Ishikawa (cell line): ENCODE measurements around the gene VDR.

ENCODE experiments used
- CEBPB ChIP-seq: IDR thresholded peaks from 2 replicates; pipeline ENCODE4 v1.6.1; 2012
- CREB1 ChIP-seq: IDR thresholded peaks from 2 replicates; pipeline ENCODE4 v1.6.1; 2012; ENCODE audit warnings: low read depth
- EGR1 ChIP-seq: IDR thresholded peaks from 2 replicates; pipeline ENCODE4 v1.6.1; 2012
- EP300 ChIP-seq: IDR thresholded peaks from 2 replicates; pipeline ENCODE4 v1.6.1; 2012; ENCODE audit warnings: borderline replicate concordance
- FOXM1 ChIP-seq: IDR thresholded peaks from 2 replicates; pipeline ENCODE4 v1.6.1; 2012; ENCODE audit warnings: low read depth, borderline replicate concordance
- NFIC ChIP-seq: IDR thresholded peaks from 2 replicates; pipeline ENCODE4 v1.6.1; 2012
- RAD21 ChIP-seq: IDR thresholded peaks from 2 replicates; pipeline ENCODE4 v1.6.1; 2012; ENCODE audit warnings: low read depth
- REST ChIP-seq: IDR thresholded peaks from 2 replicates; pipeline ENCODE4 v1.6.1; 2012; ENCODE audit warnings: low read depth, mild to moderate bottlenecking
- TAF1 ChIP-seq: IDR thresholded peaks from 2 replicates; pipeline ENCODE4 v1.6.1; 2012; ENCODE audit warnings: low read depth, mild to moderate bottlenecking
- TCF12 ChIP-seq: IDR thresholded peaks from 2 replicates; pipeline ENCODE4 v1.6.1; 2012; ENCODE audit warnings: low read depth
- TEAD4 ChIP-seq: IDR thresholded peaks from 2 replicates; pipeline ENCODE4 v1.6.1; 2012
- USF1 ChIP-seq: IDR thresholded peaks from 2 replicates; pipeline ENCODE4 v1.6.1; 2012
- YY1 ChIP-seq: IDR thresholded peaks from 2 replicates; pipeline ENCODE4 v1.6.1; 2012; ENCODE audit warnings: low read depth
- ZBTB7A ChIP-seq: IDR thresholded peaks from 2 replicates; pipeline ENCODE4 v1.6.1; 2012; ENCODE audit warnings: low read depth
- TF ChIP-seq, protein P1 (sequence below): IDR thresholded peaks from 2 replicates; pipeline ENCODE4 v1.6.1; 2012

Gene VDR

DNA sequence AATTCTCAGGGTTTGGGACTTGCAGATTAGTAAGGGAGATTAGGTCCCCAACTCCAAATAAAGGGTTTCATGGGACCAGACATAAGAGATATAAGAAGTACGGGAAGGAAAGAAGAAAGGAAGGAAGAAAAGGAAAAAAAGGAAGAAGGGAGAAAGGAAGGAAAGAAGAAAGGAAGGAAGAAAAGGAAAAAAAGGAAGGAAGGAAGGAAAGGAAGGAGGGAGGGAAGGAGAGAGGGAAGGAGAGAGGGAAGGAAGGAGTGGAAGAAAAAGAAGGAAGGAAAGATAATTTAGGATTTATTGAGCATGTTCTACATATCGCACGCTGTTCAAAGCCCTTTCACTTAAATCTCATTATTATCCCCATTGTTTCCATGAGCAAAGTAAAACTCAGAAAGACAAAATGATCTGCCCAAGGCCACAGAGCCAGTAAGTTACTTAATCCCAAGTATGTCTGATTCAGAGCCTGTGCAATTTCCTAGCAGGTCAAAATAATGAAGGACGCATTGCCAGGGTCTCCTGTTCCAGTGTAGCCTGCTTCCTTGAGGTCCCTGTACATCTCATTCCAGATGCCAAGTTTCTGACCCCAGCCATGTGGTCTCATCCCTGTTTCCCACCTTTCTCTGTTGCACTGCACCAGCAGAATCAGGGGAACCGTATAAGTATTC lies 81.2 kb downstream of the VDR start:
- TF ChIP-seq, protein P1, sequence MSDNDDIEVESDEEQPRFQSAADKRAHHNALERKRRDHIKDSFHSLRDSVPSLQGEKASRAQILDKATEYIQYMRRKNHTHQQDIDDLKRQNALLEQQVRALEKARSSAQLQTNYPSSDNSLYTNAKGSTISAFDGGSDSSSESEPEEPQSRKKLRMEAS = no peak

- no peak for TF ChIP-seq TCF12
- no peak for TF ChIP-seq YY1
- no peak for TF ChIP-seq EGR1
- peak; percentile 38; the same call in 1 of the 2 replicates for TF ChIP-seq CEBPB
- TF ChIP-seq, protein P1 = no peak
- no peak for TF ChIP-seq EP300
Observed at GRCh38 chr12:47822863-47823262, 81.9 kb downstream of the VDR start.

DNA sequence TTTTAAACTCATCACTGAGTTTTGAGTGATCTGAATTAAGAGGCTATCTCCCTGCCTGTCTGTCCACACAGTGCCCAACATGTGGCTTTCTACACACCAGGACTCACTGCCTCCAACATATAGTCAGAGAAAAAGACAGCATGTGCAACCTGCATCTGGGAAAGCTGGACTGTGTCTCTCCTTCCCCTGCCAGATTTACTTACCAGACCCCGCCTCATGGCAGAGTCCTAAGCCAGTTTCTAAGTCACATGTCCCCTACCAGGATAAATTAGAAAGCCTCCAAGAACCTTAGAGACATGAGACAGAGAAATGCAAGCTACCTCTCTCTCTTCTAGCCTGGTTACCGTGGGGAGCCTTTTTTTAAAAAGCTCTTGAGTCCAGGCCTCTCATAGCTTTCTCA lies 82.4 kb downstream of the VDR start:
- TF ChIP-seq, protein P1 = 0 out of 2 replicates have a peak, but pooled peaks have one; percentile 30
- no peak for TF ChIP-seq TAF1

- TF ChIP-seq TEAD4 = no peak
- TF ChIP-seq TCF12 = no peak
- no peak for TF ChIP-seq EGR1
- TF ChIP-seq CEBPB = no peak
- TF ChIP-seq, protein P1 = no peak
- no peak for TF ChIP-seq USF1
- no peak for TF ChIP-seq NFIC
Observed at GRCh38 chr12:47821346-47821706, 83.5 kb downstream of the VDR start.

GRCh38 chr12:47820631-47821345 lies 84.0 kb downstream of the VDR start:
- peak; percentile 96 for TF ChIP-seq TCF12
- TF ChIP-seq CEBPB = peak; percentile 64
- TF ChIP-seq NFIC = peak; percentile 89
- TF ChIP-seq TAF1 = no peak
- TF ChIP-seq TEAD4 = peak; percentile 99
- peak; percentile 60; the same call in 1 of the 2 replicates for TF ChIP-seq ZBTB7A
- peak; percentile 92 for TF ChIP-seq FOXM1
- TF ChIP-seq EP300 = peak; percentile 97
- TF ChIP-seq EGR1 = no peak
- TF ChIP-seq USF1 = peak; percentile 34
- TF ChIP-seq CREB1 = no peak; the same call in 1 of the 2 replicates
- TF ChIP-seq, protein P1 = peak; percentile 11; the same call in 1 of the 2 replicates
- TF ChIP-seq YY1 = no peak
- peak; percentile 26; the same call in 1 of the 2 replicates for TF ChIP-seq RAD21
- TF ChIP-seq REST = no peak

GRCh38 chr12:47819896-47820630 lies 84.7 kb downstream of the VDR start, which contains the start of gene HDAC7:
Gene HDAC7 (minus strand): TSS chr12:47819903. CDS start chr12:47819785, 118 bp downstream.
- peak; percentile 22; the same call in 1 of the 2 replicates for TF ChIP-seq ZBTB7A
- peak; percentile 36; the same call in 1 of the 2 replicates for TF ChIP-seq TCF12
- TF ChIP-seq NFIC = peak; percentile 60; the same call in 1 of the 2 replicates
- TF ChIP-seq REST = no peak
- no peak; the same call in 1 of the 2 replicates for TF ChIP-seq EGR1
- peak; percentile 54 for TF ChIP-seq TEAD4
- TF ChIP-seq EP300 = peak; percentile 75
- no peak for TF ChIP-seq CEBPB
- no peak for TF ChIP-seq RAD21
- TF ChIP-seq, protein P1 = peak; percentile 75
- no peak for TF ChIP-seq FOXM1
- no peak for TF ChIP-seq CREB1
- TF ChIP-seq TAF1 = peak; percentile 76; the same call in 1 of the 2 replicates
- no peak for TF ChIP-seq USF1
- TF ChIP-seq YY1 = 0 out of 2 replicates have a peak, but pooled peaks have one; percentile 7
